ENCODE measurements around the gene FAM156A.
"Not testable (repeated sequence)": the region's sequence is repeated elsewhere in the genome, so short reads cannot be mapped to it uniquely, and the experiment has no call there.

Gene FAM156A

DNA sequence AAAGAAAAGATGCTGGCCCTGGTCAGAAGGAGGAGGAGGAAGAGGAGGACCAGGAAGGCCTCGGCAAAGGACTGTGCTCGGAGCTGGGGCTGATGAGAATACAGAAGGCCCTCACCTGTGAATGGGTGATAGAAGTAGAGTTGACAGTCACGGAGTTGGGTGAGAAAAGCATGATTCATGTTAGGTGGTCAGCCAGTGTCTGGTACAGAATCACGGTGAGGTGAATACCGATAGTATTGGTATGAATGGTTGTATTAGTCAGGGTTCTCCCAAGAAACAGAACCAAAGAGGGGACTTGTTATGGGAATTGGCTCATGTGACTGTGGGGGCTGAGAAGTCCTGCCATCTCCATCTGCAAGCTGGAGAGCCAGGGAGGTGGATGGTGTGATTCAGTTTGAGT is 32.5 kb upstream of the FAM156A start:
- no peaks in the 10 kb centered on the region for H3K36me3 ChIP-seq (ENCODE audit: control insufficient read depth in 5 of 5, insufficient read depth in 5 of 5, low read length in 5 of 5)

DNA sequence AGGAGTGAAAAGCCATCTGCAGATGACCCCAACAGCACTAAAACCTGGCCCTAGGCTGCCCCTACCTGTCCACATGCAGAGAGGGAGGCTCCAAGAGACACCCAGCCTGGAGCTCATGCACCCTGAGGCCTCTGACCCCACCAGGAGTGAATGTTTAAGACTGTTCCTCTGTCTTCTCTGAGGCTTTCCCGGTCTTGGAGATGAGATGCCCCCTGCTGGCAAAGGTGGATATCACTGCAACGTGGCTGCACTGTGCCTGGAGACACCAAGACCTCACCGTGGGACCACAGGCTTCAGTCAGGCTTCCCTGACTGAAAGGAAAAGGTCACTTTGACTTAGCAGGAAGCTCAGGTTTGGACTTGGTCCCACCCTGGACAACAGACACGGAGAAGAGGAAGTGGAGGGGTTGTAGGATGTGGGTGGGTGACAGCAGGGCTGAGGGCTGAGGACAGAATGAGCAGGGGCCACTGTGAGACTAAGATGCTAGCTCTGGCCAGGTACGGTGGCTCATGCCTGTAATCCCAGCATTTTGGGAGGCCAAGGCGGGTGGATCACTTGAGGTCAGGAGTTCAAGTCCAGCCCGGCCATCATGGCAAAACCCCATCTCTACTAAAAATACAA is 31.8 kb upstream of the FAM156A start:
- not testable (repeated sequence) for H3K27ac ChIP-seq (ENCODE audit: low read depth, low read length); H3K36me3 ChIP-seq (ENCODE audit: control insufficient read depth in 5 of 5, insufficient read depth in 5 of 5, low read length in 5 of 5); H3K9me3 ChIP-seq (ENCODE audit: control insufficient read depth in 5 of 5, low read length in 5 of 5); H3K27me3 ChIP-seq (ENCODE audit: control insufficient read depth in 5 of 5, insufficient read depth in 4 of 5, low read length in 5 of 5); H3K9ac ChIP-seq (ENCODE audit: low read length in 5 of 5); H3K4me3 ChIP-seq (ENCODE audit: low read depth in 1 of 5, low read length in 5 of 5)
- H3K4me1 ChIP-seq (ENCODE audit: control insufficient read depth in 5 of 5, insufficient read depth in 5 of 5, low read length in 5 of 5): peaks cover 0 to 27% (median 22%) of the 10 kb centered on the region in 5 donors

More for the DNA sequence above, 32.5 kb upstream of the FAM156A start:
- Histone ChIP-seq H3K9me3 (ENCODE audit: control insufficient read depth in 5 of 5, low read length in 5 of 5) (peaks cover 0 to 4% (median 0%) of the 10 kb centered on the region in 5 donors), H3K27me3 (ENCODE audit: control insufficient read depth in 5 of 5, insufficient read depth in 4 of 5, low read length in 5 of 5) (peaks cover 2 to 9% (median 7%) of the 10 kb centered on the region in 5 donors), H3K4me3 (ENCODE audit: low read depth in 1 of 5, low read length in 5 of 5) (no peak overlapping the region), H3K4me1 (ENCODE audit: control insufficient read depth in 5 of 5, insufficient read depth in 5 of 5, low read length in 5 of 5) (peaks cover 0 to 27% (median 23%) of the 10 kb centered on the region in 5 donors), H3K9ac (ENCODE audit: low read length in 5 of 5) (no peak overlapping the region), H3K27ac (ENCODE audit: low read depth, low read length) (no peak overlapping the region)

DNA sequence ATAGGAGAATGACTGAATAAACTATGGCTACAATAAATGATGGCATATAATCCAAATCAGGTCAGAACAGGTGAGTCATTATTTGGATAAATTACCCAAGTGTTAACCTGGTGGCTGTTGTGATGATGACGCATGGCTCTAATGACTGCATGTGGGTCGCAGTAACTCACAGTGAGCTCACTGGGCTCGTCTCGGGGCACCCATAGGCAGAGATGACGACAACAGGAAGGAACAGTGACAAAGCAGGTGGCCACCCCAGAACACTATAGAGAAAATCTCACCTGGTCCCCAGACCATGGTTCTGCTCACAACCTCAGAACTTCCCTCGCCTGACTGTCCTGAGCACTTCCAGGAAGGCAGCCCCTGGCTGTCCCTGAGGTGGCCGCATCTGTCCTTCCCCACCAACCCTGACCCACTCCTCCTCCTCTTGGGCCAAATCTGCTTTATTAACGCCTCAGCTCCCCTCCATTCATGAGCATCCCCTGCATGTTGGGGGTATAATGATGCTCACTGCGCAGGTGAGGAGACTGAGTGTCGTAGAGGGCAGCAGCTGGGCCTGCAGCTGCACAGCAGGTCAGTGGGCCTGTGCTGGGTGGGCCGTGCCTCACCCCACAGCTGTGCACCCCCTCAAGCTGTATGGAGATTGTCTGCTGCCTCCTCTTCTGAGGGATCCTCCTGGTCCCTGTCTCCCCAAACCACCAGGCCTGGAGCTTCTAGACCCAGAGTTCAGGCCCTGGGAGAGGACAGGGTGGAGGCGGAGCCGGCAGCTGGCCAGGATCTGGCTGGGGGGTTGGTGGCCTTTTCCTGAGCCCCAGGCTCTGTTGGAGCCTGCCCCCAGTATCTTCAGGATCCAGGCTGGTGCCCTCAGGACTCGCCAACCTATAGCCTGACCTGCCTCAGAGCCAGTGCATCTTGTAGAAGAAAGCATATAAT is 30.9 kb upstream of the FAM156A start:
- H3K27ac ChIP-seq (ENCODE audit: low read depth, low read length): no peak overlapping the region
- H3K9me3 ChIP-seq (ENCODE audit: control insufficient read depth in 5 of 5, low read length in 5 of 5): no peaks in the 10 kb centered on the region
- no peak overlapping the region for H3K4me3 ChIP-seq (ENCODE audit: low read depth in 1 of 5, low read length in 5 of 5)
- H3K36me3 ChIP-seq (ENCODE audit: control insufficient read depth in 5 of 5, insufficient read depth in 5 of 5, low read length in 5 of 5): no peaks in the 10 kb centered on the region
- peaks cover under 1 to 20% (median 15%) of the 10 kb centered on the region in 5 donors for H3K4me1 ChIP-seq (ENCODE audit: control insufficient read depth in 5 of 5, insufficient read depth in 5 of 5, low read length in 5 of 5)
- no peak overlapping the region for H3K9ac ChIP-seq (ENCODE audit: low read length in 5 of 5)
- H3K27me3 ChIP-seq (ENCODE audit: control insufficient read depth in 5 of 5, insufficient read depth in 4 of 5, low read length in 5 of 5): peaks cover 2 to 11% (median 5%) of the 10 kb centered on the region in 5 donors

DNA sequence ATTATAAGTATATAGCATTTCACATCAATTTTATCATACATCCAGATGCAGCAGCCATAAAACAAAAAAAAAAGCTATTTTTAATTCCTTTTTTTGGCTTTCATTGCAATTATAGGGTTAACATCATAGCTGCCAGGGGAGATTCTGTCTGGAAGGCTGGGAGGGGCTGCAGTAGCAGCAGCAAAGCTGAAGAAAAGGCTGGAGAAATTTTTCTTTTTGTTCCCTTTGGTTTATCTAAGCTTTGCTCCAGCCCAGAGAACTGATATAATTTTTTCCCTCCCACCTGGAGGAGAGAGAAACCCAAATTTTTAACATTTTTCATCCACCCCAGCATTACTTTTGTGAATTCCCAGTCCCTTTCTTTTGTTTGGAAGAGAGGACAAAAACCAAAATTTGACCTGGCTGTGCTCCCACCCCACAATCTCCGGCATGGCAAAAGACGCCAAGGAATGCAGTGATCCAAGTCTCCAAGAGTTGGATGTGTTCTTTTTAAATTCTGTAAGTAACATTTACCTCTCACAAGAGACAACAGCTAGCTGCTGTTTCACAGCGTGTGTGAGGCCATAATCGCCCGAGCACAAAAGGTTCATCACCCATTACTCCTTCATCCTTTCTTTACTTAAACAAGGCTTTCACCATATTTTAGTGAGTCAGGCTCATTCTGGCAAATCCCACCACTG is 25.1 kb upstream of the FAM156A start:
- peak overlapping the region in 3 of 5 donors; percentile 19 to 33 (median 23) for H3K4me3 ChIP-seq (ENCODE audit: low read depth in 1 of 5, low read length in 5 of 5)
- H3K9ac ChIP-seq (ENCODE audit: low read length in 5 of 5): peak overlapping the region in 2 of 5 donors; percentile 7 to 15
- no peaks in the 10 kb centered on the region for H3K36me3 ChIP-seq (ENCODE audit: control insufficient read depth in 5 of 5, insufficient read depth in 5 of 5, low read length in 5 of 5)
- H3K4me1 ChIP-seq (ENCODE audit: control insufficient read depth in 5 of 5, insufficient read depth in 5 of 5, low read length in 5 of 5): peaks cover 0 to 17% (median 3%) of the 10 kb centered on the region in 5 donors
- no peak overlapping the region for H3K27ac ChIP-seq (ENCODE audit: low read depth, low read length)
- H3K9me3 ChIP-seq (ENCODE audit: control insufficient read depth in 5 of 5, low read length in 5 of 5): no peaks in the 10 kb centered on the region
- H3K27me3 ChIP-seq (ENCODE audit: control insufficient read depth in 5 of 5, insufficient read depth in 4 of 5, low read length in 5 of 5): peaks cover 0 to 10% (median 5%) of the 10 kb centered on the region in 5 donors

DNA sequence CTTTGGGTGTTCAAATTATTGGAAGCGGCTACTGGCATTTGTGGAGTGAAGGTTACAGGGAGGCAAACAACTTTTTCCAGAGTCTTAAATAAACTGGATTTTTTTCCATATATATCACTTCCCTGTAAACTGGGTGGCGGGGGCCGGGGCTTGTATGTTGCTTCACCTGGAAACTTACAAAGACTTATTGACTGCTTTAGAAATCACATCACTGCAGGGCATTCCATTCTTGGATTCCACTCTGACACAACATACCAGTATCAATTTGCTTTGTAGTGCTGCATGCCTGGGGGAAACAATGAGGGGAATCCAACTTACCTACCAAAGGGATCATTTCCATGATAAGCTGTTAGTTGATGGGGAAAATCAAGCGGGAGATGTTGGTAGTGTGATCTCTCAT is 21.7 kb upstream of the FAM156A start:
- Histone ChIP-seq H3K36me3 (ENCODE audit: control insufficient read depth in 5 of 5, insufficient read depth in 5 of 5, low read length in 5 of 5) (no peaks in the 10 kb centered on the region), H3K9me3 (ENCODE audit: control insufficient read depth in 5 of 5, low read length in 5 of 5) (no peaks in the 10 kb centered on the region), H3K27ac (ENCODE audit: low read depth, low read length) (no peak overlapping the region), H3K9ac (ENCODE audit: low read length in 5 of 5) (no peak overlapping the region), H3K4me1 (ENCODE audit: control insufficient read depth in 5 of 5, insufficient read depth in 5 of 5, low read length in 5 of 5) (peaks cover 0 to 17% (median 3%) of the 10 kb centered on the region in 5 donors), H3K4me3 (ENCODE audit: low read depth in 1 of 5, low read length in 5 of 5) (no peak overlapping the region), H3K27me3 (ENCODE audit: control insufficient read depth in 5 of 5, insufficient read depth in 4 of 5, low read length in 5 of 5) (peaks cover 0 to 12% (median 5%) of the 10 kb centered on the region in 5 donors)

DNA sequence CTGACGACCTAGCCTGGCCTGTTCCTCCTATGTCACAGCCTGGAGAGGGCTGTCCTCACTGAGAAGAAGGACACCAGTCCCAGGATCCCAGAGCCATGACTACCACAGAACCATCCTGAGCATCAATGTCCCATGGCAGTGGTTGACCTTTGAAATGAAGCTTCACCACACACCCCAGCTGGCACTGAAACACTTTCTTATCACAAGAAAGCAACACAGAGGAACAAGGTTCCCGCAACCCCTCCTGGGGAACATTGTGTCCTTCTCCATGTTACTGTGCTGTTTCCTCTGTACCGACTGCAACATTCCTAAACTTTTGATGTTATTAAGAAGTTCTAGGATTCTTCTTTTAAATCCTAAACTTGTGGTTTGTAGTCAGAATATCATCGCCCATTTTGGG is 21.2 kb upstream of the FAM156A start:
- Histone ChIP-seq H3K9ac (ENCODE audit: low read length in 5 of 5) (no peak overlapping the region), H3K27me3 (ENCODE audit: control insufficient read depth in 5 of 5, insufficient read depth in 4 of 5, low read length in 5 of 5) (peaks cover 0 to 12% (median 5%) of the 10 kb centered on the region in 5 donors), H3K9me3 (ENCODE audit: control insufficient read depth in 5 of 5, low read length in 5 of 5) (no peaks in the 10 kb centered on the region), H3K4me3 (ENCODE audit: low read depth in 1 of 5, low read length in 5 of 5) (no peak overlapping the region), H3K27ac (ENCODE audit: low read depth, low read length) (no peak overlapping the region), H3K36me3 (ENCODE audit: control insufficient read depth in 5 of 5, insufficient read depth in 5 of 5, low read length in 5 of 5) (no peaks in the 10 kb centered on the region), H3K4me1 (ENCODE audit: control insufficient read depth in 5 of 5, insufficient read depth in 5 of 5, low read length in 5 of 5) (peaks cover 0 to 17% (median 3%) of the 10 kb centered on the region in 5 donors)

DNA sequence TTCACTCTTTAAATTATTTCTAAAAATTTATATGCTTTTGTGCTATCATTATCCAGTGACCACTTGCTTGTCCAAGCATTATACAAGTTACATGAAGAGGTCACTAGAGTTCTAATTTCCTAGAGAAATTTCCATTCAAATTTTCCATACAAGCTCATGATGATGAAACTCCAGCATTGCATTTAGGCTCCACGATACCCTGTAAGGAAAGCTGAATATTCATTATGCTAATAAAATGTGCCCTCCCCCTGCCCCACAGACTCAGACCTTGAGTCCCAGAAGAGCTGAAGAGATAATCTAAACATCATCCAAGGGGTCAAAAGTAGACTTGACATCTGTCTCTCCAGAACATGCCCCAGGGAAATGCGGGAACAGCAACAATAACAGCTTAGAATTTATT is 19.6 kb upstream of the FAM156A start:
- Histone ChIP-seq H3K27ac (ENCODE audit: low read depth, low read length) (no peak overlapping the region), H3K9ac (ENCODE audit: low read length in 5 of 5) (no peak overlapping the region), H3K4me3 (ENCODE audit: low read depth in 1 of 5, low read length in 5 of 5) (no peak overlapping the region), H3K4me1 (ENCODE audit: control insufficient read depth in 5 of 5, insufficient read depth in 5 of 5, low read length in 5 of 5) (peaks cover 0 to 6% (median 3%) of the 10 kb centered on the region in 5 donors), H3K9me3 (ENCODE audit: control insufficient read depth in 5 of 5, low read length in 5 of 5) (no peaks in the 10 kb centered on the region), H3K27me3 (ENCODE audit: control insufficient read depth in 5 of 5, insufficient read depth in 4 of 5, low read length in 5 of 5) (peaks cover 0 to 9% (median 5%) of the 10 kb centered on the region in 5 donors), H3K36me3 (ENCODE audit: control insufficient read depth in 5 of 5, insufficient read depth in 5 of 5, low read length in 5 of 5) (no peaks in the 10 kb centered on the region)

DNA sequence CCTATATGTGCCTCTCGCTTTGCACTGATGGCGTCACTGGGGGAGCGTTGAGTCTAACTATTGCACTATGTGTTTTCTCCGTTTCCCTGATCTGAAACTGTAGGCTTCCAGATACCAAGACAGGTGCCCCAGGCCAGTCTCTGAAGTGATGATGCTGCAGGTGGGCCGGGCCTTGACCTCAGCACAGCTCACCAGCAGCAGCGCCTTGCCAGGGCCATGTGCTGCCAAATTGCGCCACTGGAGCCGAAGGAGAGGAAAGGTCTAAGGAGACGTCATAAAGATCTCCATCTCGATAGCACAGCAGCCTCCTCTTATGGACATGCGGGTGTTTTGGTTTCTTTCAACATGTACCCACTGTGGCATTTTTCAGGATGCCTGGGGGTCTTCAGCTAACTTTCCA is 17.3 kb upstream of the FAM156A start:
- H3K4me1 ChIP-seq (ENCODE audit: control insufficient read depth in 5 of 5, insufficient read depth in 5 of 5, low read length in 5 of 5); H3K36me3 ChIP-seq (ENCODE audit: control insufficient read depth in 5 of 5, insufficient read depth in 5 of 5, low read length in 5 of 5); H3K4me3 ChIP-seq (ENCODE audit: low read depth in 1 of 5, low read length in 5 of 5); H3K9ac ChIP-seq (ENCODE audit: low read length in 5 of 5); H3K27ac ChIP-seq (ENCODE audit: low read depth, low read length); H3K9me3 ChIP-seq (ENCODE audit: control insufficient read depth in 5 of 5, low read length in 5 of 5); H3K27me3 ChIP-seq (ENCODE audit: control insufficient read depth in 5 of 5, insufficient read depth in 4 of 5, low read length in 5 of 5): not testable (repeated sequence)

DNA sequence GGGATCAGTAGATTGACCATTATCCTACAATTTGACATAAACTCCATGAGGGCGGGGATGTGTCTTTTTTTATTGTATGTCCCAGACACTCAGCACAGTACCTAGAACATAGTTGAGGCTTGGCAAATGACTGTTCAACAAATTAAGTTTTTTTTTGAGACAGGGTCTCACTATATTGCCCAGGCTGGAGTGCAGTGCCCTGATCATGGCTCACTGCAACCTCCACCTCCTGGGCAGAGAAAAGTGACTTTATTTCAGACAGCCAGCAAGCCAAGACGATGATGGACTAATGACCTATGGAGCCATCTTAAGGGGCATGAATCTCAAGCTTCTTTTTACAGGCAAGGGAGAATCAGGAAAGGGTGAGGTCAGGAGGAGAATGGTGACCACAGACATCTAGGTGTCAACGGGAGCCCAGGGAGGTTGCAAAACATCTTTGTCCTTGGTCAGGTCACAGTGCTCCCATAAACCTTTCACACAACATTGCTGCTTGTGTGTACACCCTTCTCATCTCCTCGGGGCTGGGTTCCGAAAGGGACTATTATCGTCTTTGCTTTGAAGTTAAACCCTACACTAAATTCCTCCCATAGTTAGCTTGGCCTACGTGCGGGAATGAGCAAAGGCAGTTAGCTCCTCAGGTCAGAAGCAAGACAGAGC is 16.1 kb upstream of the FAM156A start:
- H3K36me3 ChIP-seq (ENCODE audit: control insufficient read depth in 5 of 5, insufficient read depth in 5 of 5, low read length in 5 of 5); H3K4me1 ChIP-seq (ENCODE audit: control insufficient read depth in 5 of 5, insufficient read depth in 5 of 5, low read length in 5 of 5); H3K4me3 ChIP-seq (ENCODE audit: low read depth in 1 of 5, low read length in 5 of 5); H3K27ac ChIP-seq (ENCODE audit: low read depth, low read length); H3K9me3 ChIP-seq (ENCODE audit: control insufficient read depth in 5 of 5, low read length in 5 of 5); H3K27me3 ChIP-seq (ENCODE audit: control insufficient read depth in 5 of 5, insufficient read depth in 4 of 5, low read length in 5 of 5); H3K9ac ChIP-seq (ENCODE audit: low read length in 5 of 5): not testable (repeated sequence)
